Endodermal cell (in vitro differentiated cells): ENCODE data around the gene DENND4A. TPM values are rescaled to one million over a fixed set of nuclear protein-coding genes. Genes with fewer than 3 reads are reported as not detected.

ENCODE experiments used
- DNase-seq: peaks from one replicate; pipeline ENCODE4 v3.0.0-alpha.2; 2017
- H3K27ac ChIP-seq: 2 replicates; pipeline ENCODE4 v1.5.1; 2013; ENCODE audit warnings: mild to moderate bottlenecking, low read depth, low read length, moderate library complexity
- H3K27me3 ChIP-seq: 2 replicates; pipeline ENCODE4 v1.6.1; 2013; ENCODE audit warnings: mild to moderate bottlenecking, low read length, moderate library complexity; ENCODE audit not compliant: insufficient read depth, control insufficient read depth, poor library complexity, severe bottlenecking
- H3K36me3 ChIP-seq: 2 replicates; pipeline ENCODE4 v1.7.0; 2013; ENCODE audit warnings: mild to moderate bottlenecking, low read length, moderate library complexity; ENCODE audit not compliant: control insufficient read depth, insufficient read depth
- H3K4me1 ChIP-seq: one replicate; pipeline ENCODE4 v1.7.0; 2013; ENCODE audit warnings: low read length; ENCODE audit not compliant: control insufficient read depth, insufficient read depth
- H3K4me3 ChIP-seq: 2 replicates; pipeline ENCODE4 v1.5.1; 2013; ENCODE audit warnings: mild to moderate bottlenecking, low read length, moderate library complexity
- H3K9ac ChIP-seq: 2 replicates; pipeline ENCODE4 v1.6.1; 2013; ENCODE audit warnings: mild to moderate bottlenecking, low read length, moderate library complexity; ENCODE audit not compliant: poor library complexity, severe bottlenecking; ENCODE audit errors: extremely low read depth
- H3K9me3 ChIP-seq: 2 replicates; pipeline ENCODE4 v1.6.1; 2013; ENCODE audit warnings: mild to moderate bottlenecking, low read length, moderate library complexity; ENCODE audit not compliant: control insufficient read depth
- H3K27ac Mint-ChIP-seq: 2 replicates; pipeline ENCODE4 v1.8.0; 2020; ENCODE audit warnings: mixed read lengths
- H3K27me3 Mint-ChIP-seq: 2 replicates; pipeline ENCODE4 v1.8.0; 2021; ENCODE audit warnings: mild to moderate bottlenecking, mixed read lengths; ENCODE audit not compliant: insufficient read depth
- H3K36me3 Mint-ChIP-seq: 2 replicates; pipeline ENCODE4 v1.8.0; 2020; ENCODE audit warnings: low read depth, mixed read lengths
- H3K4me1 Mint-ChIP-seq: 2 replicates; pipeline ENCODE4 v1.8.0; 2020; ENCODE audit warnings: mixed read lengths
- H3K4me3 Mint-ChIP-seq: 2 replicates; pipeline ENCODE4 v1.8.0; 2020; ENCODE audit warnings: mild to moderate bottlenecking, moderate library complexity, mixed read lengths
- H3K9me3 Mint-ChIP-seq: 2 replicates; pipeline ENCODE4 v1.8.0; 2020; ENCODE audit warnings: mild to moderate bottlenecking, mixed read lengths
- WGBS, 2 experiments: methylation state at CpG; one replicate each; pipeline versions ENCODE4 v1.1.5 to v1.1.7; 2013; ENCODE audit warnings: missing lambda C conversion rate in 2 of 2, mixed read lengths in 1 of 2; ENCODE audit not compliant: insufficient coverage in 1 of 2, insufficient read length in 1 of 2; 5-methylcytosine and 5-hydroxymethylcytosine counted together
- total RNA-seq, 2 donors: library from RNA; stranded (reverse); fragmentation: NEBNext Ultra II Directional in 1 of 2; extraction: Animal tissue kit (Norgen Biotek cat#: 25700) in 1 of 2; gene quantifications; 2 replicates in 1 of 2; 3 replicates in 1 of 2; pipeline ENCODE4 v1.2.1, GENCODE V29; 2021
- TF ChIP-seq, protein P1 (sequence below): fragments of 200-600 bp; sonication (generic); conservative IDR thresholded peaks from 2 replicates; pipeline ENCODE4 v1.5.0; 2021; ENCODE audit warnings: antibody characterized with exemption, mild to moderate bottlenecking

Gene DENND4A
- total RNA-seq, 2 donors from 2014 or later = 7.3 to 9.8 TPM

- Mint-ChIP-seq H3K9me3 (no peaks in the 10 kb centered on the region), H3K36me3 (peaks cover 4% of the 10 kb centered on the region), H3K4me1 (no peaks in the 10 kb centered on the region), H3K27ac (no peak overlapping the region), H3K27me3 (no peaks in the 10 kb centered on the region), H3K4me3 (no peak overlapping the region)
- no peaks in the 10 kb centered on the region for H3K36me3 ChIP-seq
- H3K27me3 ChIP-seq = no peaks in the 10 kb centered on the region
- TF ChIP-seq, protein P1, sequence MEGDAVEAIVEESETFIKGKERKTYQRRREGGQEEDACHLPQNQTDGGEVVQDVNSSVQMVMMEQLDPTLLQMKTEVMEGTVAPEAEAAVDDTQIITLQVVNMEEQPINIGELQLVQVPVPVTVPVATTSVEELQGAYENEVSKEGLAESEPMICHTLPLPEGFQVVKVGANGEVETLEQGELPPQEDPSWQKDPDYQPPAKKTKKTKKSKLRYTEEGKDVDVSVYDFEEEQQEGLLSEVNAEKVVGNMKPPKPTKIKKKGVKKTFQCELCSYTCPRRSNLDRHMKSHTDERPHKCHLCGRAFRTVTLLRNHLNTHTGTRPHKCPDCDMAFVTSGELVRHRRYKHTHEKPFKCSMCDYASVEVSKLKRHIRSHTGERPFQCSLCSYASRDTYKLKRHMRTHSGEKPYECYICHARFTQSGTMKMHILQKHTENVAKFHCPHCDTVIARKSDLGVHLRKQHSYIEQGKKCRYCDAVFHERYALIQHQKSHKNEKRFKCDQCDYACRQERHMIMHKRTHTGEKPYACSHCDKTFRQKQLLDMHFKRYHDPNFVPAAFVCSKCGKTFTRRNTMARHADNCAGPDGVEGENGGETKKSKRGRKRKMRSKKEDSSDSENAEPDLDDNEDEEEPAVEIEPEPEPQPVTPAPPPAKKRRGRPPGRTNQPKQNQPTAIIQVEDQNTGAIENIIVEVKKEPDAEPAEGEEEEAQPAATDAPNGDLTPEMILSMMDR = no peak
- H3K4me3 ChIP-seq = no peak overlapping the region
- H3K9ac ChIP-seq = no peak overlapping the region
- no peak overlapping the region for H3K27ac ChIP-seq
- H3K9me3 ChIP-seq = no peaks in the 10 kb centered on the region
- DNase-seq = no peak
- no peaks in the 10 kb centered on the region for H3K4me1 ChIP-seq
- WGBS, 2 experiments = 100% methylated on average over 3 of the region's 3 CpGs; no CpG with 5 or more reads in 1 of the 2 experiments
These were observed 67.5 kb downstream of the DENND4A start for GRCh38 chr15:65724464-65725215.

DNA sequence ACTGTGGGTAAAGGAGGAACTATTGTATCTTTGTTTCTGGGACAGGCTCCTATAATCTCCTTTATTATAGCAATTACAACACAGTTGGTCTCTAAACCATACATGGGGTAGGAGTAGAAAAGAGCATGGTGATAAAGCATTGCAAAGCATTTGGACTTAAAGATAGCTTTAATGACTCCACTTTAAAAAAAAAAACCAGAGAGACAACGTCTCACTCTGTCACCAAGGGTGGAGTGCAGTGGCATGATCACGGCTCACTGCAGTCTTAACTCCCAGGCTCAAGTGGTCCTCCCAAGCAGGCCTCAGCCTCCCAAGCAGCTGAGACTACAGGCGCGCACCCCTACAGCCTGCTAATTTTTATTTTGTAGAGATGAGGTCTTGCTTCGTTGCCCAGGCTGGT is 68.2 kb downstream of the DENND4A start:
- Histone ChIP-seq H3K4me1 (no peaks in the 10 kb centered on the region), H3K9me3 (no peaks in the 10 kb centered on the region), H3K27ac (no peak overlapping the region), H3K4me3 (no peak overlapping the region), H3K36me3 (no peaks in the 10 kb centered on the region), H3K27me3 (no peaks in the 10 kb centered on the region), H3K9ac (no peak overlapping the region)
- WGBS, 2 experiments = 94 to 98% methylated on average over 5 of the region's 5 CpGs
- no peak for DNase-seq
- H3K4me1 Mint-ChIP-seq = no peaks in the 10 kb centered on the region
- TF ChIP-seq, protein P1 = no peak
- no peak overlapping the region for H3K27ac Mint-ChIP-seq
- H3K4me3 Mint-ChIP-seq = no peak overlapping the region
- H3K9me3 Mint-ChIP-seq = no peaks in the 10 kb centered on the region
- H3K36me3 Mint-ChIP-seq = peaks cover 4% of the 10 kb centered on the region
- H3K27me3 Mint-ChIP-seq = no peaks in the 10 kb centered on the region

GRCh38 chr15:65722191-65722590 is 69.9 kb downstream of the DENND4A start:
- TF ChIP-seq, protein P1 = no peak
- Histone ChIP-seq H3K4me1 (no peaks in the 10 kb centered on the region), H3K9ac (no peak overlapping the region), H3K9me3 (no peaks in the 10 kb centered on the region), H3K36me3 (no peaks in the 10 kb centered on the region), H3K4me3 (no peak overlapping the region), H3K27me3 (no peaks in the 10 kb centered on the region), H3K27ac (no peak overlapping the region)
- no peak overlapping the region for H3K4me3 Mint-ChIP-seq
- DNase-seq = no peak
- peaks cover 2% of the 10 kb centered on the region for H3K36me3 Mint-ChIP-seq
- H3K27me3 Mint-ChIP-seq = no peaks in the 10 kb centered on the region
- H3K9me3 Mint-ChIP-seq = no peaks in the 10 kb centered on the region
- no peak overlapping the region for H3K27ac Mint-ChIP-seq
- WGBS, 2 experiments = 81 to 88% methylated on average over 4 of the region's 5 CpGs
- H3K4me1 Mint-ChIP-seq = no peaks in the 10 kb centered on the region
